Measurements from ENCODE around the gene ENDOG.

The ENDOG gene

DNA sequence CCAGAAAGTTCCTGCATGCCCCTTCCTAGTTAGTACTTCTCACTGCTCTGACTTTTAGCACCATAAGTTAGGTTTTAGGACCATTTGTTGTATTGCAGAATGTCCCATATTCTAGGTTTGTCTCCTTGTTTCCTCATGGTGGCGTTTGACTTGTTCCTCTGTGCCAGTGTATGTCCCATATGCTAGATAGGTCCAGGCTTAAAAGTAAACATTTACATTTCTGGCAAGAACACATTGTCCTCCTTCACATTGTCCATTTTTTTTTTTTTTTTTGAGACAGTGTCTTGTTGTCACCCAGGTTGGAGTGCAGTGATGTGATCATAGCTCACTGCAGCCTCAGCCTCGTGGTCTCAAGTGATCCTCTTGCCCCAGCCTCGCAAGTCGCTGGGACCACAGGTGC is 15.8 kb upstream of the ENDOG start:
- no peak for DNase-seq

DNA sequence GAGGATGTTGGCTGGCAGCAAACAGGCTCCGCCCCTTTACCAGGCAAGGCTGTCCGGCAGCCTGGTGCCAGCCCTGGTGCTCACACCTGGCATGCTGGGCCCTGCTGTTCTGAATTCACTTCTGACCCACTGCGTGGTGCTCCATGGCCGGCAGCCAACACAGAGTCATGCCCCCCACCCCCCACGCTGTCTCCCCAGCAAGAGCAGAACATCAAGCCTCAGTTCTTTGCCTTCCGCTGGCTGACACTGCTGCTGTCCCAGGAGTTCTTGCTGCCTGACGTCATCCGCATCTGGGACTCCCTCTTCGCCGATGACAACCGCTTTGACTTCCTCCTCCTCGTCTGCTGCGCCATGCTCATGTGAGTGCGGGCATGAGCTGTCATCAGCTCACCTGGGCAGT is 12.6 kb upstream of the ENDOG start:
- DNase-seq, result no peak

DNA sequence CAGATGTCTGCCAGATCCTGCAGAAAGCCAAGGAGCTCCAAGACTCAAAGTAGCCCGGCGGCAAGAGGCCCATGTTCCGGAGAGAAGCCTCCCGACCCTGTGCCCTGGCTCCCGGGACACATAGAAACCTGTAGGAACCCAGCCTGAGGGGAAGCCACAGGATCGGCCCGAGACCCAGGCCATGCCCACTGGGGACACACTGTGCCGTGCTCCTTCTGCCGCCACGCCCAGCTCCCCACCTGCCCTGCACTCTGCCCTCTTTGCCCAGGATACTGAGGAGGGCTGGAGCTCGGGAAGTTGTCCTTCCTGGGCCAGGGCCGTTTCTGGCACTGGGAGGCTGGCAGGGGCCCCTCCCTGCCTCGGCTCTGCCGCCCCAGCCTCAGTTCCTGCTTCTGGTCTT is 10.5 kb upstream of the ENDOG start:
- DNase-seq, result no peak

GRCh38 chr9:128808543-128808942 is 9.8 kb upstream of the ENDOG start:
- DNase-seq, result no peak

DNA sequence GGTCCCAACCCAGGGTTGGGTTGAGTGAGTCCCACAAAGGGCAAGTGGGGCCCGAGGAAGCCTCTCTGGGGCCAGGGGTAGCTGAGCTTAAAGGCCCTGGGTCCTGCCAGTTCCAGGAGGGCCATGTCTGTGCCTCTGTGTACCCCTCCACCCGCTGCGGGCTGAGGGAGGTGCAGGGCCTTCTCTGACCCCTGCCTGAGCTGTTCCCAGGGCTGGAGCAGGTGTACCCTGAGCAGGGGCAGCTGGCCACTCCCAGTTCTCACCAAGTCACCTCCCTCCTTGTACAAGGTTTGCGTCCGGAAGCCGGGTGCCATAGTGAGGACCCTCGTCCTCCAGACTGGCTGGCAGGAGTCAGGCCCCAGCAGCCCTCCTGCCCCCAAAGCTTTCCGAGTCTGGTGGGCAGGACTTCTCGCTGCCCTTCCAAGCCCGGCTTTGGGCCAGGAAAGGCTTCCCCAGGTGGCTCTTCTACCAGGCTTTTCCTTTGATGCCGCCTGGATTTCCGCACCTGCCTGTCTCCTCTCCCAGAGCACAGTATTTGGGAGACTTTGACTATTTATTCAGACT is 9.2 kb upstream of the ENDOG start:
- no peak for DNase-seq

DNA sequence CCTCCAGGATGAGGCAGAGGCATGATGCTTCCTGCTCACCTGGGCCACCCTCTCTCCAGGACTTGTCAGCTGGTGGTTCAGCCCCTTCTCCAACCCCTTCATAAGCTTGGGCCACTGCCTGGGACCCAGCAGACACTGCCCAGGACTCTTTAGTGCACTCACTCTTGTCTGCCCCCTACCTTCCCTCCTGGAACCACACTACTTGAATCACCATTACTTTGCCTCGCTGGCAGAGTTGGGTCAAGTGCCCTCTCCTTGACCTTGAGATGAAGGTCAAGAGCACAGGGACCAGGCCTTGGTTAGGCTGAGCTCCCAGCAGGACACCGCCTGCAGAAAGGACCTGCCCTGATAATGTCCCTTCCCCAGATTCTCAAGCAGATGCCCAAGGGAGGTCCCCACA is 8.5 kb upstream of the ENDOG start:
- no peak for DNase-seq

DNA sequence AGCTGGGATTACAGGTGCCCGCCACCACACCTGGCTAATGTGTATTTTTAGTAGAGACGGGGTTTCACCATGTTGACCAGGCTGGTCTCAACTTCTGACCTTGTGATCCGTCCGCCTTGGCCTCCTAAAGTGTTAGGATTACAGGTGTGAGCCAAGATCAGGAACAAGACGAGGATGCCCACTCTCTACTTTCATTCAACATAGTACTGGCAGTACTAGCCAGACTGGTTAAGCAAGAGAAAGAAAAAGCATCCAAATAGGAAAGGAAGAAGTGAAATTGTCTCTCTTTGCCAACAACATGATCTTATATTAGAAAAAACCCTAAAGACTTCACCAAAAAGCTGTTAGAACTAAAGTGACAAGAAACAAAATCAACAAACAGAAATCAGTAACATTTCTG is 7.4 kb upstream of the ENDOG start:
- no peak for DNase-seq

DNA sequence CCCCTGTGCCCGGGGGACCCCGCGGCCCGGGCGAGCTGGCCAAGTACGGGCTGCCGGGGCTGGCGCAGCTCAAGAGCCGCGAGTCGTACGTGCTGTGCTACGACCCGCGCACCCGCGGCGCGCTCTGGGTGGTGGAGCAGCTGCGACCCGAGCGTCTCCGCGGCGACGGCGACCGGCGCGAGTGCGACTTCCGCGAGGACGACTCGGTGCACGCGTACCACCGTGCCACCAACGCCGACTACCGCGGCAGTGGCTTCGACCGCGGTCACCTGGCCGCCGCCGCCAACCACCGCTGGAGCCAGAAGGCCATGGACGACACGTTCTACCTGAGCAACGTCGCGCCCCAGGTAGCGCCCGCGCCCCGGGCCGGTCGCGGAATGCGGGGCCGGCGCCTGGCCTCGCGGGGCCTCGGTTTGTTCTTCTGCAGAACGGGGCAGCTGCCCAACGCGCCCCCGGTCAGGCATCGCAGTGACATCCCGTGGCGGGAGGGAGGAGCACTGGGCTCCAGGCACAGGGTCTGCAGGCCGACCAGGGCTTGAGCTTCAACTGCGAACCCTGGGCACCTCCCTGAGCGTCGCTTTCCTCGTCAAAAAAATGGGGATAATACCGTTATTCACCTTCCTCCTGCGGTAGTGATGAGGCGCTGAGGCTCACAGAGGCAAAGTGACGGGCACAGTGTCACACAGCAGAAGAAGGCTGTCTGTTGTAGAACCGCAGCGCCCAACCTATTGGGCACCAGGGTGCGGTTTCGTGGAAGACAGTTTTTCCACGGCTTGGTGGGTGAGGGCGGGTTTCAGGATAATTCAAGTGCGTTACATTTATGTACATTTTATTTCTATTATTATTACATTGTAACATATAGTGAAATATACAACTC is 777 bp downstream of the ENDOG start:
- DNase-seq, result no peak

- DNase-seq, result no peak
Observed at GRCh38 chr9:128819716-128820664, 1.7 kb downstream of the ENDOG start.

GRCh38 chr9:128820665-128821583 is 2.6 kb downstream of the ENDOG start:
- DNase-seq, result no peak

GRCh38 chr9:128821584-128822406 is 3.5 kb downstream of the ENDOG start:
- DNase-seq, result no peak

GRCh38 chr9:128822407-128823042 is 4.2 kb downstream of the ENDOG start:
- no peak for DNase-seq

- DNase-seq, result no peak
Observed at GRCh38 chr9:128823362-128823902, 5.1 kb downstream of the ENDOG start.

GRCh38 chr9:128823903-128824406 is 5.7 kb downstream of the ENDOG start:
- DNase-seq, result no peak

GRCh38 chr9:128824911-128825310 is 6.6 kb downstream of the ENDOG start:
- DNase-seq, result no peak

DNA sequence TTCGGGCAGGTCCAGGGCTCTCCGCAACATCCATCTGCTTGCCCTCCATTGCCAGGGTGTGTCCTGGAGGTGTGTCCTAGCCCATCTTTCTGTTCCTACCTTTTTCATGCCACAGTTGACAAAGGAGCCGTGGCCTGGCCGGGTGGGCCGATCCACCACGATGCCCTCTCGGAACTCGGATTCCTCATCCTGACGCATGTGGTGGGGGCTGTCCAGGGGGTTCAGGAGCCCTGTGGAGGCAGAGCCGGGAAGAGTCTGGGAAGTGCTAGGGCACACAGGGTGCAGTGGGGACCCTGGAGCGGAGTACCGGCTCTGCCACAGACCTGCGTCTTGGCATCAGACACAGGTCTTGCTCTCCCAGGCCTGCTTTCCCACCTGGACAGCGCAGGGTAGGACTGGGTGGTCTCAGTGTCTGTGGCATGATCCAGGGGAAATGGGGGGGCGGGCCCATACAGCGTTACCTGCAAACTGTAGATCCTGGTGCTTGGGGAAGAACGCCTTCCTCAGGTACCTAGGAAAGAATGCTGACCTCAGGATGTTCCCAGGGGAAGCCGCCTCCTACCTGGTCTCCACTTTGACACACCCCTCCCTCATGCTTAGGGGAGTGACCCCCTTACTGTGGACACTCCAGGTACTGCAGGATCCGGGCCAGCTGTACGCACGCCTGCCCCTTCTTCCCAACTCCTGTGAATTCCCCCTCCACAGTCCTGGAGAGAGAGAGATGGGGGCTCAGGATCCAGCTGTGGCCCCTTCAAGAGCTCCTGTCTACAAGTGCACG is 7.8 kb downstream of the ENDOG start:
- no peak for DNase-seq

DNA sequence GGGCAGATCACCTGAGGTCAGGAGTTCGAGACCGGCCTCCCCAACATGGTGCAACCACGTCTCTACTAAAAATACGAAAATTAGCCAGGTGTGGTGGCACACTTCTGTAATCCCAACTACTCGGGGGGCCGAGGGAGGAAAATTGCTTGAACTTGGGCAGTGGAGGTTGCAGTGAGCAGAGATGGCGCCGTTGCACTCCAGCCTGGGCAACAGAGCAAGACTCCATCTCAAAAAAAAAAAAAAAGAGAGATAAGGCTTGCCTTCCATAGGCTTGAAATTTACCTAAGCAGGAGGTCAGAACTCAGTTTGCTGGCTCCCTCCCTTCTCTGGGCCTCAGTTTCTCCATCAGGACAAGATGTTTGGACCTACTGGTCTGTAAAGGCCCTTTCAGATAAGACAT is 10.0 kb downstream of the ENDOG start:
- DNase-seq, result no peak

DNA sequence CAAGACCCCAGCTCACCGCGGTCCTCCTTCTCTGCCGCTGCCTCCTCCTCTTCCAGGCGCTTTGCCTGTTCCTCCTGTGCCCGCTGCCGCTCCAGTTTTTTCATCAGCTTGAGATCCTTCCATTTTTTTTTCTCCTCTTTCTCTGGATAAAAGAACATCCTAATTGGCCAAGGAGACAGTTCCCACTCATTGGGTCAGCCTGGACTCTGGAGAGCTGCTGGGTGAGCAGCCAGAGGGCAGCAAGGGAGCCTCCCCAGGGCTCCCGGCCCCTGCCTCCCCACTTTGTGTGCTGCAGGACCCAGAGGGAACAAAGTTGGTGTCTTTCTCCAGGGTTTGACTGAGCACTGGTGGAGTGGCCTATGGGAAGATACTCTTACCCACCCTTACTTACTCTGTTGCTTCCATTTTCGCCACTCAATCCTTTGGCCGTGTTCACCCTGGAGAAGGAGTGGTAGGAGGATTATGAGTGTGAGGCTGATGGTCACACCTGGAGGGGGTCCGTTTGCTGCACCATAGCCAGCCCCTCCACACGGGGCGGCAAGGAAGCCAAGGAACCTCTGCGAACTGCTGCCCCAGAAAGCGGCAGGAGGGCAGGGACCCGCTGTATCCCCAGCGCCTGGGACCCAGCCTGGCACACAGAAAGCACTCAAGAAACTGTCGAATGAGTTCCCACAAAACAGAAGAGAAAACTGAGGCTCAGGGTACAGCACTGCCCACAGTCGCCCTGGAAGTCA is 10.6 kb downstream of the ENDOG start:
- no peak for DNase-seq

Data from activated T-cell treated with anti-CD3 and anti-CD28 coated beads, Interleukin-2, amount 50 U/mL, for 1 hour (primary cell).